GM12874 (cell line): ENCODE data around the gene DCC.

Experiments
- TF ChIP-seq, protein P1 (sequence below): IDR thresholded peaks from 2 replicates; pipeline ENCODE4 v1.5.1; 2011; ENCODE audit warnings: low read depth, mild to moderate bottlenecking, control low read depth, low read length, moderate library complexity; ENCODE audit not compliant: insufficient read depth

DCC gene

DNA sequence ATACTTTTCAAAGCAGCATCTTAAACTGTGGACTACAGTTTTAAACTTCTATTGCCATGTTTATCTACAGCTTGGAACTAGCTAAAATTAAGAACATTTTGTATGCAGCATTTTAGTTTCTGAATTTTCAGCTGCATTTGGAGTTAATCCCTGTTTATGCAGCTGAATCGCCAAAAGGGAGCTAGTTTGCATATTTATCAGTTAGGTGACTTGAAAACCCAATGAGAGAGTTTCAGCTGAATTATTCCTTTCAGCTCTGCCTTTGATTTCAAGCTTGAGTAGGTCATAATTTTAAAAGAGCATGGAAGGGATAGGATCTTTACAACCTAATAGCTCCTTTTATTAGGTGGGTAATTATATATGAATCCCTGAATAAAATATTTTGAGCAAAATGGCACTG lies 1191.9 kb downstream of the DCC start:
- TF ChIP-seq, protein P1, sequence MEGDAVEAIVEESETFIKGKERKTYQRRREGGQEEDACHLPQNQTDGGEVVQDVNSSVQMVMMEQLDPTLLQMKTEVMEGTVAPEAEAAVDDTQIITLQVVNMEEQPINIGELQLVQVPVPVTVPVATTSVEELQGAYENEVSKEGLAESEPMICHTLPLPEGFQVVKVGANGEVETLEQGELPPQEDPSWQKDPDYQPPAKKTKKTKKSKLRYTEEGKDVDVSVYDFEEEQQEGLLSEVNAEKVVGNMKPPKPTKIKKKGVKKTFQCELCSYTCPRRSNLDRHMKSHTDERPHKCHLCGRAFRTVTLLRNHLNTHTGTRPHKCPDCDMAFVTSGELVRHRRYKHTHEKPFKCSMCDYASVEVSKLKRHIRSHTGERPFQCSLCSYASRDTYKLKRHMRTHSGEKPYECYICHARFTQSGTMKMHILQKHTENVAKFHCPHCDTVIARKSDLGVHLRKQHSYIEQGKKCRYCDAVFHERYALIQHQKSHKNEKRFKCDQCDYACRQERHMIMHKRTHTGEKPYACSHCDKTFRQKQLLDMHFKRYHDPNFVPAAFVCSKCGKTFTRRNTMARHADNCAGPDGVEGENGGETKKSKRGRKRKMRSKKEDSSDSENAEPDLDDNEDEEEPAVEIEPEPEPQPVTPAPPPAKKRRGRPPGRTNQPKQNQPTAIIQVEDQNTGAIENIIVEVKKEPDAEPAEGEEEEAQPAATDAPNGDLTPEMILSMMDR: no peak

DNA sequence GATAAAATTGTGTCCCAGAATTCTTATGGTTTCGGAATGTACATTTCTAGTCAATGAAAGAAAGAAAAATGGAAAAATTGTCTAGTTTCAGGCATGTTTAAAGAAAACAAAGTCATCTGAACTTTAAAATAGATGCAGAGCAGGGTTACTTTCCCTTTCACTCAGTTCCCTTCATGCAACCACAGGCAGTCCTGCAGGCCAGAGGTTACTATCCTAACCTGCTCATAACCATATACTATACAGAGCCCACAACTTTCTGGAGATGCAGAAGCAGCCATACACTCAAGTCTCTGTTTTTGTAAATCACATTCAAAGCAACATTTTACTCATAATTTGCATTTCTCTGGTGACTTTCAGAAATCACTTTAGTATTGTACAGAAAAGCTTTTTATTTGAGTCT lies 1194.2 kb downstream of the DCC start:
- TF ChIP-seq, protein P1: no peak

GRCh38 chr18:53534695-53535094 lies 1194.7 kb downstream of the DCC start:
- TF ChIP-seq, protein P1: no peak

DNA sequence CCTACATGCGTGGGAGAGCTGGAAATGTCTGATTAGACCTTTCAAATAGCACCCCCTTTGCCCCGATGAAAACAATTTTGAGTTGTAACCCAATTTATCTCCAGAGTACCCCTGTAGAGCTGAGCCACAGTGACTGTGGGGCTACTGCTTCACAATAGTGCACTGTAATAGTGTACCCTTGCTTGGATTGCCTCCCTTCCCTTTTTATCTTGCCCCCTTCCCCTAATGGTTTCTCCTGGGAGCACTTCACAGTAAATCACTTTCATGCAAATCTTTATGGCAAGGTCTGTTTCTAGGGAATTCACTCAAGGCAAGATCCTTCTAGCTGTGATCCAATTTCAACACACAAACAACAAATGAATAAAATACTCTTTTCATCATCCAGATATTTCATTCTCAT lies 1196.9 kb downstream of the DCC start:
- TF ChIP-seq, protein P1: no peak

- TF ChIP-seq, protein P1: no peak
These were observed 1201.9 kb downstream of the DCC start for GRCh38 chr18:53541924-53542323.

GRCh38 chr18:53543711-53544110 lies 1203.7 kb downstream of the DCC start:
- TF ChIP-seq, protein P1: no peak

- TF ChIP-seq, protein P1: no peak
These were observed 1204.9 kb downstream of the DCC start for GRCh38 chr18:53544917-53545316.

DNA sequence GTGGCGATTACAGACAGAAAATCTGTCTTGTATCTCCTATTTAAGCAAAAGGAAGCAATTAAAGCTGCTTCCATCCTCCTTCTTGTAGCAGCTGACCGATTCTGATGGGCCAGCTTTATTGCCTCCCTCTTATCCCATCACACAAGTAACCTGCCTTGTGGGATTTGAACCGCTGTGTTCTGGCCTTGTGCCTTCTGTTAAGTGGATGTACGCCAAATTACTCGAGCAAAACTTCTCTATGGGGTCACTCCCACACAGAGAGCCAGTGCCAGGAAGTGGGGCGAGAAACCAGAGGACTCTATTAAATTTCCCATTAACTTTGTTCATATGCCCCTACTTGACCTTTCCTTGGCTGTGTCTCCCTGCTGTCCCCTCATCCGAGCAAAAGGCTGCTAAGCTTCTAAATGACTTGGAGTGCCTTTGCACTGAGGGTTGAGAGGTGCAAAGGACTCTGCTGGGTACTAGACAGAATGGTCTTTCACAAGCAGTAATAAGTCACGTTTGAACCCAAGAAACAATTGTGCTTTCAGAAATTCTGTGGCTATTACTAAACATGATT lies 1212.0 kb downstream of the DCC start:
- TF ChIP-seq, protein P1: no peak
